ENCODE results near the gene NPY4R2.
"Not testable (repeated sequence)": the region's sequence is repeated elsewhere in the genome, so short reads cannot be mapped to it uniquely, and the experiment has no call there.

DNA sequence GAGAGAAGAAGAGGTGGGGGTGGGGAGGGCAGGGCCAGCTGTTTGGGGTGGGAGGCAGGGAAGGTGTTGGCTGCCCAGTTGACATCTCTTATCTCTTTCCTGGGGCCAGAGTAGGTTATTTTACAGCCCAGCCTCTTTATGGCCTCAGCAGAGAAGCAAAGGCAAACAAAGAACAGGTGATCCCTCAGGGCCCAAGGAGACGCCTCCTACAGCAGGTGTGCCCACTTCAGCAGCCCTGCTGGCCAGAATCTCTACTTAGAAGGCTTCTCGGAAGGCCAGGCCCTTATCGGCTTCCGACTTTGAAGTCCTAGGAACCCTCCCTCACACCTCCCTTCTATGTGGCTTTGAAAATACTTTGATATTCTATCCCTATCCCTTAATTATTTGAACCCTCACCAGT is 8.0 kb upstream of the NPY4R2 start:
- TF ChIP-seq CTCF, POLR2A, POLR2AphosphoS5 (IDR thresholded peaks at IDR 0.05): not testable (repeated sequence)

Data from prostate gland (tissue), 2 donors.